Keratinocyte (primary cell): ENCODE measurements around the gene MS4A14. TPM values are rescaled to one million over a fixed set of nuclear protein-coding genes. Genes with fewer than 3 reads are reported as not detected.
"Not testable (repeated sequence)": the region's sequence is repeated elsewhere in the genome, so short reads cannot be mapped to it uniquely, and the experiment has no call there.

Experiments
- DNase-seq: peaks from one replicate; pipeline ENCODE4 v3.0.0-alpha.2; 2011; ENCODE audit warnings: low read depth, missing footprints, low spot score
- FAIRE-seq: peaks from 2 replicates; lab custom pipeline; 2011; peaks lifted over from hg19 to GRCh38; lab: Jason Lieb, UNC
- H2AFZ ChIP-seq: 2 replicates; pipeline ENCODE4 v1.6.0; 2012; ENCODE audit warnings: low read length, control low read depth, inconsistent platforms; ENCODE audit not compliant: control insufficient read depth
- H3K27ac ChIP-seq: 2 replicates; pipeline ENCODE4 v1.5.1; 2011; ENCODE audit warnings: low read length; ENCODE audit not compliant: control insufficient read depth, insufficient read depth
- H3K27me3 ChIP-seq: 3 replicates; pipeline ENCODE4 v1.6.0; 2011; ENCODE audit warnings: low read length; ENCODE audit not compliant: control insufficient read depth, insufficient read depth; ENCODE audit errors: extremely low read depth
- H3K36me3 ChIP-seq, 2 experiments: 2 replicates in 1 of 2; 3 replicates in 1 of 2; pipeline ENCODE4 v1.5.1; 2011; ENCODE audit warnings: low read length in 2 of 2, mild to moderate bottlenecking in 1 of 2; ENCODE audit not compliant: control insufficient read depth in 2 of 2, insufficient read depth in 2 of 2; ENCODE audit errors: extremely low read depth in 1 of 2
- H3K4me1 ChIP-seq: 3 replicates; pipeline ENCODE4 v1.5.1; 2011; ENCODE audit warnings: low read length; ENCODE audit not compliant: control insufficient read depth, insufficient read depth; ENCODE audit errors: extremely low read depth
- H3K4me2 ChIP-seq: 3 replicates; pipeline ENCODE4 v1.6.0; 2011; ENCODE audit warnings: low read depth, low read length; ENCODE audit not compliant: control insufficient read depth, insufficient read depth; ENCODE audit errors: extremely low read depth
- H3K4me3 ChIP-seq, 3 experiments: fragments of 200-600 bp in 1 of 3; sonication (generic) in 1 of 3; 2 replicates in 2 of 3; 3 replicates in 1 of 3; pipeline ENCODE4 v1.5.1; 2011 to 2016; ENCODE audit warnings: low read length in 3 of 3, mild to moderate bottlenecking in 3 of 3, control low read depth in 2 of 3, inconsistent platforms in 1 of 3, low read depth in 1 of 3, mixed read lengths in 1 of 3, mixed run types in 1 of 3, moderate library complexity in 1 of 3; ENCODE audit not compliant: control insufficient read depth in 2 of 3, insufficient read depth in 2 of 3; ENCODE audit errors: extremely low read depth in 1 of 3
- H3K79me2 ChIP-seq: 2 replicates; pipeline ENCODE4 v1.6.0; 2012; ENCODE audit warnings: low read length; ENCODE audit not compliant: control insufficient read depth, insufficient read depth
- H3K9ac ChIP-seq: 3 replicates; pipeline ENCODE4 v1.6.0; 2011; ENCODE audit warnings: low read length; ENCODE audit not compliant: control insufficient read depth, insufficient read depth; ENCODE audit errors: extremely low read depth
- H3K9me1 ChIP-seq: 3 replicates; pipeline ENCODE4 v1.6.0; 2011; ENCODE audit warnings: low read length; ENCODE audit not compliant: control insufficient read depth, insufficient read depth; ENCODE audit errors: extremely low read depth
- H3K9me3 ChIP-seq: 2 replicates; pipeline ENCODE4 v1.5.1; 2012; ENCODE audit warnings: low read depth, low read length; ENCODE audit not compliant: control insufficient read depth
- H4K20me1 ChIP-seq: 3 replicates; pipeline ENCODE4 v1.6.0; 2011; ENCODE audit warnings: low read length; ENCODE audit not compliant: control insufficient read depth, insufficient read depth; ENCODE audit errors: extremely low read depth
- CTCF ChIP-seq, 3 experiments: IDR thresholded peaks in 1 of 3; conservative IDR thresholded peaks in 1 of 3; optimal IDR thresholded peaks in 1 of 3; 2 replicates in 2 of 3; 3 replicates in 1 of 3; pipeline versions ENCODE3 to v1.5.1; 2011; ENCODE audit warnings: low read length in 3 of 3, mild to moderate bottlenecking in 3 of 3, moderate library complexity in 2 of 3, control low read depth in 1 of 3, inconsistent platforms in 1 of 3; ENCODE audit not compliant: insufficient read depth in 2 of 3; ENCODE audit errors: extremely low read depth in 1 of 3
- EZH2 ChIP-seq: IDR thresholded peaks from one replicate; pipeline ENCODE4 v1.6.1; 2012; ENCODE audit warnings: inconsistent platforms, mild to moderate bottlenecking, low read length, moderate library complexity
- dilution Hi-C: fragments of 300-500 bp; cut with MboI; formaldehyde crosslinking; loops from one replicate; pipeline ENCODE4 v1.7.0; 2020; ENCODE audit warnings: low sequenced_read_pairs; ENCODE audit not compliant: extremely low pct_ligation_motif_present
- polyA plus RNA-seq, 5 experiments: library from polyadenylated mRNA; depleted of rRNA in 3 of 5; stranded (reverse) in 3 of 5; stranded (forward) in 1 of 5; unstranded in 1 of 5; fragments of >200 nt; gene quantifications; 1 replicate in 1 of 5; 2 replicates in 3 of 5; 3 replicates in 1 of 5; pipeline versions ENCODE4 v1.2.1 to v1.2.3, GENCODE V29; 2011 to 2012; ENCODE audit warnings: missing spikeins in 2 of 5, low read depth in 1 of 5, low replicate concordance in 1 of 5

The MS4A14 gene
- polyA plus RNA-seq, 1 donor (not counting 4 experiments of a cell fraction or from before 2014, with no cell fraction given), result not detected

- Histone ChIP-seq H2AFZ (no peak overlapping the region), H3K79me2 (no peaks in the 10 kb centered on the region), H3K9me3 (no peaks in the 10 kb centered on the region), H3K4me1 (no peaks in the 10 kb centered on the region), H4K20me1 (no peaks in the 10 kb centered on the region), H3K36me3 (no peaks in the 10 kb centered on the region), H3K27ac (no peak overlapping the region), H3K9me1 (no peaks in the 10 kb centered on the region), H3K4me3 (no peak overlapping the region), H3K9ac (no peak overlapping the region), H3K27me3 (no peaks in the 10 kb centered on the region), H3K4me2 (no peak overlapping the region)
- TF ChIP-seq CTCF (optimal IDR thresholded peaks at IDR 0.05 in 1 of 3, IDR thresholded peaks at IDR 0.05 in 1 of 3, conservative IDR thresholded peaks at IDR 0.05 in 1 of 3; ENCODE audit: extremely low read depth in 1 of 3, insufficient read depth in 2 of 3, low read length in 3 of 3) (no peak), EZH2 (no peak)
- no peak for FAIRE-seq
- dilution Hi-C loops, result no loop called here
- no peak for DNase-seq
These were observed 51.6 kb downstream of the MS4A14 start for GRCh38 chr11:60447846-60448245.

GRCh38 chr11:60451185-60451584, 54.9 kb downstream of the MS4A14 start:
- H3K4me2 ChIP-seq, H3K27me3 ChIP-seq, H3K27ac ChIP-seq, FAIRE-seq, H3K9me1 ChIP-seq, H3K9me3 ChIP-seq, DNase-seq, H4K20me1 ChIP-seq, H3K4me1 ChIP-seq, H3K4me3 ChIP-seq, H2AFZ ChIP-seq, dilution Hi-C loops, H3K9ac ChIP-seq, H3K79me2 ChIP-seq, H3K36me3 ChIP-seq: not testable (repeated sequence)

- Histone ChIP-seq H3K4me1 (no peaks in the 10 kb centered on the region), H4K20me1 (no peaks in the 10 kb centered on the region), H3K9ac (no peak overlapping the region), H2AFZ (no peak overlapping the region), H3K36me3 (no peaks in the 10 kb centered on the region), H3K4me3 (no peak overlapping the region), H3K27ac (no peak overlapping the region), H3K9me1 (no peaks in the 10 kb centered on the region), H3K27me3 (no peaks in the 10 kb centered on the region), H3K4me2 (no peak overlapping the region), H3K79me2 (no peaks in the 10 kb centered on the region), H3K9me3 (no peaks in the 10 kb centered on the region)
- DNase-seq (no peak), FAIRE-seq (no peak)
- TF ChIP-seq CTCF (optimal IDR thresholded peaks at IDR 0.05 in 1 of 3, IDR thresholded peaks at IDR 0.05 in 1 of 3, conservative IDR thresholded peaks at IDR 0.05 in 1 of 3; ENCODE audit: extremely low read depth in 1 of 3, insufficient read depth in 2 of 3, low read length in 3 of 3) (no peak), EZH2 (no peak)
- dilution Hi-C loops, result no loop called here
These were observed 58.0 kb downstream of the MS4A14 start for GRCh38 chr11:60454212-60454611.
